HEK293 (cell line): Measurements from ENCODE around the gene KLRC3.

Source experiments
- BCL11B ChIP-seq: fragments of 450-650 bp; formaldehyde crosslinking; IDR thresholded peaks from 2 replicates; pipeline ENCODE4 v1.5.1; 2016; ENCODE audit warnings: low read depth, missing biosample characterization, missing genetic modification characterization
- HOXA7 ChIP-seq: sonication (generic); formaldehyde crosslinking; IDR thresholded peaks from 2 replicates; pipeline ENCODE4 v1.8.1; 2022; ENCODE audit warnings: missing genetic modification reagents, borderline replicate concordance
- KLF9 ChIP-seq: fragments of 450-650 bp; formaldehyde crosslinking; IDR thresholded peaks from 2 replicates; pipeline ENCODE4 v1.5.1; 2016; ENCODE audit warnings: missing biosample characterization, missing genetic modification characterization, low read depth
- MYNN ChIP-seq: fragments of 450-650 bp; formaldehyde crosslinking; IDR thresholded peaks from 2 replicates; pipeline ENCODE4 v1.5.1; 2016; ENCODE audit warnings: missing biosample characterization, missing genetic modification characterization, borderline replicate concordance
- PRDM1 ChIP-seq: fragments of 450-650 bp; formaldehyde crosslinking; IDR thresholded peaks from 2 replicates; pipeline ENCODE4; 2016; ENCODE audit warnings: missing biosample characterization, missing genetic modification characterization
- SP2 ChIP-seq: fragments of 450-650 bp; formaldehyde crosslinking; IDR thresholded peaks from 2 replicates; pipeline ENCODE4 v1.5.1; 2016; ENCODE audit warnings: missing biosample characterization, missing genetic modification characterization
- ZBTB17 ChIP-seq: fragments of 450-650 bp; formaldehyde crosslinking; IDR thresholded peaks from 2 replicates; pipeline ENCODE4 v1.5.1; 2016; ENCODE audit warnings: missing biosample characterization, missing genetic modification characterization
- ZEB2 ChIP-seq: fragments of 450-650 bp; formaldehyde crosslinking; IDR thresholded peaks from 2 replicates; pipeline ENCODE4 v1.5.1; 2016; ENCODE audit warnings: missing biosample characterization, missing genetic modification characterization
- ZFP69B ChIP-seq: fragments of 450-650 bp; formaldehyde crosslinking; IDR thresholded peaks from 2 replicates; pipeline ENCODE4 v1.5.1; 2016; ENCODE audit warnings: missing biosample characterization, missing genetic modification characterization
- ZIC2 ChIP-seq: fragments of 450-650 bp; formaldehyde crosslinking; IDR thresholded peaks from 2 replicates; pipeline ENCODE4 v1.5.1; 2016; ENCODE audit warnings: missing biosample characterization, missing genetic modification characterization
- ZNF138 ChIP-seq: fragments of 450-650 bp; formaldehyde crosslinking; IDR thresholded peaks from 2 replicates; pipeline ENCODE4 v1.5.1; 2016; ENCODE audit warnings: missing biosample characterization, missing genetic modification characterization, borderline replicate concordance
- ZNF146 ChIP-seq: fragments of 450-650 bp; formaldehyde crosslinking; IDR thresholded peaks from 2 replicates; pipeline ENCODE4 v1.5.1; 2016; ENCODE audit warnings: missing biosample characterization, missing genetic modification characterization
- ZNF148 ChIP-seq: fragments of 450-650 bp; formaldehyde crosslinking; IDR thresholded peaks from 2 replicates; pipeline ENCODE4 v1.5.0; 2017; ENCODE audit warnings: missing biosample characterization, missing genetic modification characterization, borderline replicate concordance
- ZNF16 ChIP-seq: fragments of 450-650 bp; formaldehyde crosslinking; IDR thresholded peaks from 2 replicates; pipeline ENCODE4 v1.5.1; 2016; ENCODE audit warnings: low read depth, missing biosample characterization, missing genetic modification characterization
- ZNF175 ChIP-seq: fragments of 450-650 bp; formaldehyde crosslinking; IDR thresholded peaks from 2 replicates; pipeline ENCODE4 v1.5.1; 2016; ENCODE audit warnings: missing biosample characterization, missing genetic modification characterization
- ZNF221 ChIP-seq: fragments of 450-650 bp; formaldehyde crosslinking; IDR thresholded peaks from 2 replicates; pipeline ENCODE4 v1.5.1; 2017; ENCODE audit warnings: missing biosample characterization, missing genetic modification characterization, borderline replicate concordance
- ZNF274 ChIP-seq, 2 experiments: fragments of 200-500 bp in 1 of 2; fragments of 450-650 bp in 1 of 2; sonication (Bioruptor generic) in 1 of 2; formaldehyde crosslinking in 1 of 2; IDR thresholded peaks; 2 replicates each; pipeline versions ENCODE4 v1.5.1 to v1.6.1; 2014 to 2016; ENCODE audit warnings: borderline replicate concordance in 1 of 2, inconsistent platforms in 1 of 2, low read length in 1 of 2, missing biosample characterization in 1 of 2, missing genetic modification characterization in 1 of 2
- ZNF280D ChIP-seq: fragments of 450-650 bp; formaldehyde crosslinking; IDR thresholded peaks from 2 replicates; pipeline ENCODE4 v1.5.1; 2016; ENCODE audit warnings: missing biosample characterization, missing genetic modification characterization
- ZNF292 ChIP-seq: fragments of 450-650 bp; formaldehyde crosslinking; IDR thresholded peaks from 2 replicates; pipeline ENCODE4 v1.5.1; 2016; ENCODE audit warnings: low read depth, missing biosample characterization, missing genetic modification characterization, borderline replicate concordance
- ZNF335 ChIP-seq: fragments of 450-650 bp; formaldehyde crosslinking; conservative IDR thresholded peaks from 2 replicates; pipeline ENCODE4 v1.5.1; 2016; ENCODE audit warnings: missing biosample characterization, missing genetic modification characterization
- ZNF404 ChIP-seq: fragments of 450-650 bp; formaldehyde crosslinking; IDR thresholded peaks from 2 replicates; pipeline ENCODE4 v1.5.1; 2017; ENCODE audit warnings: missing biosample characterization, missing genetic modification characterization
- ZNF510 ChIP-seq: fragments of 450-650 bp; formaldehyde crosslinking; IDR thresholded peaks from 2 replicates; pipeline ENCODE4 v1.5.1; 2018; ENCODE audit warnings: mild to moderate bottlenecking, missing genetic modification characterization, missing biosample characterization; ENCODE audit not compliant: insufficient replicate concordance
- ZNF555 ChIP-seq: fragments of 450-650 bp; formaldehyde crosslinking; conservative IDR thresholded peaks from 2 replicates; pipeline ENCODE4 v1.5.1; 2017; ENCODE audit warnings: missing biosample characterization, mild to moderate bottlenecking, missing genetic modification characterization, inconsistent platforms
- ZNF558 ChIP-seq: fragments of 450-650 bp; formaldehyde crosslinking; IDR thresholded peaks from 2 replicates; pipeline ENCODE4 v1.5.1; 2016; ENCODE audit warnings: missing biosample characterization, missing genetic modification characterization
- ZNF561 ChIP-seq: fragments of 450-650 bp; IDR thresholded peaks from 2 replicates; pipeline ENCODE4 v1.5.1; 2018; ENCODE audit warnings: missing biosample characterization, missing genetic modification characterization, borderline replicate concordance
- ZNF623 ChIP-seq: fragments of 450-650 bp; formaldehyde crosslinking; IDR thresholded peaks from 2 replicates; pipeline ENCODE4 v1.5.1; 2016; ENCODE audit warnings: missing biosample characterization, missing genetic modification characterization
- ZNF645 ChIP-seq: fragments of 450-650 bp; formaldehyde crosslinking; IDR thresholded peaks from 2 replicates; pipeline ENCODE4; 2016; ENCODE audit warnings: missing biosample characterization, missing genetic modification characterization
- ZNF791 ChIP-seq: fragments of 450-650 bp; formaldehyde crosslinking; IDR thresholded peaks from 2 replicates; pipeline ENCODE4 v1.5.1; 2016; ENCODE audit warnings: missing biosample characterization, missing genetic modification characterization
- ZNF837 ChIP-seq: fragments of 450-650 bp; formaldehyde crosslinking; IDR thresholded peaks from 2 replicates; pipeline ENCODE4 v1.5.1; 2016; ENCODE audit warnings: missing biosample characterization, missing genetic modification characterization
- TF ChIP-seq, protein P1 (sequence below): fragments of 450-650 bp; IDR thresholded peaks from 2 replicates; pipeline ENCODE4 v1.5.1; 2018; ENCODE audit warnings: missing biosample characterization, mild to moderate bottlenecking, missing genetic modification characterization
- TF ChIP-seq, protein P2 (sequence below): fragments of 450-650 bp; formaldehyde crosslinking; IDR thresholded peaks from 2 replicates; pipeline ENCODE4 v1.5.1; 2016; ENCODE audit warnings: missing biosample characterization, missing genetic modification characterization

Gene KLRC3

DNA sequence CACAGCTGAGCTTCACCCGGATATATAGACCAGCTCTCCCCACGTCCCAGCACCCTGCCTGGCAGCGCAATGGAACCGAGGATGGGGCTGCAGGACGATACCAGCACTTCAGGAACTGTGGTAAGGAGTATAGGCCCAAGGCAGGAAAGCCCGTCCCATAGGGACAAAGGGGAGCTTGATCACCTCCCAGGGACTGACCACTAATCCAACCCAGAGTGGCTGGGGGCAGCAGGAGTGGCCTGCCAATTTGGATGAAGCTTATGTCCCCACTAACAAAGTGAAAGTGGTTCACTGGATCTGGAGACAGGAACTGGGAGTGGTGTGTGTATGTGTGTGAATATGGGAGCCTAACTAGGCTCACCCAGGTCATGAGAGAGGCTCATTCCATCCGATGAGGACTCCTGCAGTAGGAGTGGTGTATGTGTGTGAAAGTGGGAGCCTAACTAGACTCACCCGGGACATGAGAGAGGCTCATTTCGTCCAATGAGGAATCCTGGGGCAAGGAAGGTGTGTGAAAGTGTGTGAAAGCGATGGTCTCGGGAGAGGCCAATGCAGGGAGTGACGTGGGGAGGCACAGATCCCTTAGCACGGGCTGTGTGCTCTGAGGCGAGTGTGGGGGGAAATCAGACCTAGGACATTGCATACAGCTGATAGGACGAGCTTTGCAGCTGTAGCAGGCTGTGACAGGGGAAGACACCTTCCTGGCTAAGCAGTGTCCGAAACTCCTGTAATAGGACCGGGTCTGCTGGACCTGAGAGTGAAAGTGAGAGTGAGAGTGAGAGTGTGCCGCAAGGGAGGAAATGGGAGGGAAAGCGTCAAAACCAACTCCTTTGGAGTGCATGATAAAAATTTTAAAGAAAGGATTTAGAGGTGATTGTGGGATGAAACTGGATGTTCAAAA, 56.2 kb downstream of the KLRC3 start (continued):
- TF ChIP-seq, protein P1, sequence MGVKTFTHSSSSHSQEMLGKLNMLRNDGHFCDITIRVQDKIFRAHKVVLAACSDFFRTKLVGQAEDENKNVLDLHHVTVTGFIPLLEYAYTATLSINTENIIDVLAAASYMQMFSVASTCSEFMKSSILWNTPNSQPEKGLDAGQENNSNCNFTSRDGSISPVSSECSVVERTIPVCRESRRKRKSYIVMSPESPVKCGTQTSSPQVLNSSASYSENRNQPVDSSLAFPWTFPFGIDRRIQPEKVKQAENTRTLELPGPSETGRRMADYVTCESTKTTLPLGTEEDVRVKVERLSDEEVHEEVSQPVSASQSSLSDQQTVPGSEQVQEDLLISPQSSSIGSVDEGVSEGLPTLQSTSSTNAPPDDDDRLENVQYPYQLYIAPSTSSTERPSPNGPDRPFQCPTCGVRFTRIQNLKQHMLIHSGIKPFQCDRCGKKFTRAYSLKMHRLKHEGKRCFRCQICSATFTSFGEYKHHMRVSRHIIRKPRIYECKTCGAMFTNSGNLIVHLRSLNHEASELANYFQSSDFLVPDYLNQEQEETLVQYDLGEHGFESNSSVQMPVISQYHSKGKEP, result no peak
- no peak for TF ChIP-seq ZNF148 (tag by site-specific recombination)
- TF ChIP-seq ZNF837 (tag by site-specific recombination), result no peak
- no peak for TF ChIP-seq ZNF292 (tag by site-specific recombination)
- TF ChIP-seq ZNF791 (tag by site-specific recombination), result no peak
- TF ChIP-seq ZNF404, result no peak
- TF ChIP-seq, protein P2, sequence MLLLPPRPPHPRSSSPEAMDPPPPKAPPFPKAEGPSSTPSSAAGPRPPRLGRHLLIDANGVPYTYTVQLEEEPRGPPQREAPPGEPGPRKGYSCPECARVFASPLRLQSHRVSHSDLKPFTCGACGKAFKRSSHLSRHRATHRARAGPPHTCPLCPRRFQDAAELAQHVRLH (tag by site-specific recombination), result no peak
- TF ChIP-seq ZNF280D (tag by site-specific recombination), result no peak
- peak; percentile 99 for TF ChIP-seq PRDM1
- TF ChIP-seq HOXA7 (CRISPR knock-in tag), result no peak
- peak; percentile 47; the same call in 1 of the 2 replicates for TF ChIP-seq ZNF335 (tag by site-specific recombination)
- no peak for TF ChIP-seq ZFP69B (tag by site-specific recombination)
- TF ChIP-seq ZNF16 (tag by site-specific recombination), result peak; percentile 54
- TF ChIP-seq ZNF146 (tag by site-specific recombination), result no peak
- no peak for TF ChIP-seq MYNN
- no peak for TF ChIP-seq ZNF558 (tag by site-specific recombination)
- no peak for TF ChIP-seq SP2
- no peak for TF ChIP-seq ZIC2
- no peak for TF ChIP-seq ZNF645
- no peak for TF ChIP-seq ZNF561 (tag by site-specific recombination)
- TF ChIP-seq ZNF175 (tag by site-specific recombination), result no peak
- TF ChIP-seq ZNF221 (tag by site-specific recombination), result no peak
- 0 out of 2 replicates have a peak, but pooled peaks have one; percentile 10 for TF ChIP-seq ZEB2 (tag by site-specific recombination)
- TF ChIP-seq ZBTB17 (tag by site-specific recombination), result peak; percentile 92
- TF ChIP-seq ZNF555 (tag by site-specific recombination), result no peak
- no peak for TF ChIP-seq ZNF138
- no peak for TF ChIP-seq ZNF510
- TF ChIP-seq ZNF274 (IDR thresholded peaks at IDR 0.05; ENCODE audit: low read length), result no peak
- TF ChIP-seq ZNF274 (tag by site-specific recombination; IDR thresholded peaks at IDR 0.05; ENCODE audit: borderline replicate concordance), result no peak
- no peak for TF ChIP-seq BCL11B
- TF ChIP-seq KLF9 (tag by site-specific recombination), result peak; percentile 23; the same call in 1 of the 2 replicates
- TF ChIP-seq ZNF623, result no peak
